ENCODE data around the gene OSBPL10.

Gene OSBPL10

DNA sequence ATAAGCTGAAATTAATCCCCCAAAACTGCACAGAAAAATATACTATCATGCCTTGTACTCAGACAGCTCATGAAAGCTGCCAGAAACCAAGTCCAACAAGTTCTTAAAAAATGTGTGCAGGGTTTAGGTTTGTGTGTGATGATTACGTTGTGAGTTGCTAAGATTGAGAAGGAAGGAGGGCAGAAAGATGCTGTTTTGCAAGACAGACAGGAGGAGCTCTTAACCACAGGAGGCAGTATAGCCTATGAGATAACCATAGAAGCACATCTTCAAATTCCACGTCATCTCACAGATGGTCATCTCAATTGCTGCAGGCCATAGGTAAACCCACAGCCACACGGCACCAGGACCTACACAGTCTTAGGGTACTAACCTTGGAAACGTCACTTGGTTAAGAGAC, 256.4 kb downstream of the OSBPL10 start:
- H3K4me3 ChIP-seq (ENCODE audit: low read depth, low read length): no peak overlapping the region
- DNase-seq: no peak
- H3K36me3 ChIP-seq: no peaks in the 10 kb centered on the region

GRCh38 chr3:31724116-31724515, 256.9 kb downstream of the OSBPL10 start:
- no peak for DNase-seq
- TF ChIP-seq CTCF (IDR thresholded peaks at IDR 0.05; ENCODE audit: low read depth, low read length): no peak

More for the DNA sequence above, 256.4 kb downstream of the OSBPL10 start:
- no peaks in the 10 kb centered on the region for H3K4me1 ChIP-seq
- H3K9me3 ChIP-seq: no peaks in the 10 kb centered on the region
- no peaks in the 10 kb centered on the region for H3K27me3 ChIP-seq
- peak; percentile 25; the same call in 1 of the 2 replicates for TF ChIP-seq CTCF (IDR thresholded peaks at IDR 0.05; ENCODE audit: low read depth, low read length)

GRCh38 chr3:31723701-31724100, 257.4 kb downstream of the OSBPL10 start:
- no peaks in the 10 kb centered on the region for H3K4me1 ChIP-seq
- no peaks in the 10 kb centered on the region for H3K27me3 ChIP-seq
- no peak for DNase-seq
- H3K36me3 ChIP-seq: no peaks in the 10 kb centered on the region
- TF ChIP-seq CTCF (IDR thresholded peaks at IDR 0.05; ENCODE audit: low read depth, low read length): no peak
- H3K9me3 ChIP-seq: no peaks in the 10 kb centered on the region
- no peak overlapping the region for H3K4me3 ChIP-seq (ENCODE audit: low read depth, low read length)

More at GRCh38 chr3:31724116-31724515, 256.9 kb downstream of the OSBPL10 start:
- Histone ChIP-seq H3K27me3 (no peaks in the 10 kb centered on the region), H3K4me1 (no peaks in the 10 kb centered on the region), H3K9me3 (no peaks in the 10 kb centered on the region), H3K36me3 (no peaks in the 10 kb centered on the region), H3K4me3 (ENCODE audit: low read depth, low read length) (no peak overlapping the region)

GRCh38 chr3:31721676-31722075, 259.4 kb downstream of the OSBPL10 start:
- Histone ChIP-seq H3K36me3 (no peaks in the 10 kb centered on the region), H3K4me3 (ENCODE audit: low read depth, low read length) (no peak overlapping the region), H3K27me3 (no peaks in the 10 kb centered on the region), H3K4me1 (no peaks in the 10 kb centered on the region), H3K9me3 (no peaks in the 10 kb centered on the region)
- DNase-seq: no peak
- TF ChIP-seq CTCF (IDR thresholded peaks at IDR 0.05; ENCODE audit: low read depth, low read length): no peak

DNA sequence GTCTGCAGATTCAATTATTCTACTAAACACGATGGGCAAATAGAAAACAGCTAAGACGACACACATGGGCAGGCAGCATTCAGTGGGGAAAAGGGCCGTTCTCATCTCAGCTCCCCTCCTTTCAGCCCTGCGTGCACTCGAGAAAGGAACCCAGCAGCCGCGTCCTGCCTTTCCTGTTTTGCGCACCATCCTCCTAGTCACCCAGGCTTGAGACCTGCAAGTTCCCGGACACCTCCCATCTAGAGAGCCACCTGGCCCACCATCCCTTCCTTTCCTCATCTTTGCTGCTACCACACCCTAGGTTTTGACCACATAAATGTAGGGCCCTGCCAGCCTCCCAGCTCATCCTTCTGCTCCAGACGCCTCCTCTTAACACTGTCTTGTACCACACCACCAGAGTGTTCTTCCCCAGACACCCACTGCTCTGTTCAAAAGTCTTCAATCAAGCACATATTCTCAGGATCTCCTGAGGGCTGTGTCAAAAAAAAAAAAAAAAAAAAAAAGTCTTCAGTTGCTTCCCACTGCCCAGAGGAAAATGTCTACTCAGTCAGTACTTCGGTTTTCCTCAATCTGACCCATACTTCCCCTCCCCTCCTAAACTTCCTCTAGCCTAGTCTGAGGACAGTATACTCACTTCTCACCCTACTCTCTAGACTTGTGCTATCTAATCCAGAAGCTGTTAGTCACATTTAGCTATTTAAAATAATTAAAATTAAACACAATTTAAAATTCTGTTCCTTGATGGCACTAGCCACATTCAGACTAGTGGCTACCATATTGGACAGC, 266.4 kb downstream of the OSBPL10 start:
- H3K4me1 ChIP-seq: no peaks in the 10 kb centered on the region
- no peaks in the 10 kb centered on the region for H3K36me3 ChIP-seq
- no peak overlapping the region for H3K4me3 ChIP-seq (ENCODE audit: low read depth, low read length)
- no peak for TF ChIP-seq CTCF (IDR thresholded peaks at IDR 0.05; ENCODE audit: low read depth, low read length)
- no peak for DNase-seq
- no peaks in the 10 kb centered on the region for H3K9me3 ChIP-seq
- H3K27me3 ChIP-seq: no peaks in the 10 kb centered on the region

DNA sequence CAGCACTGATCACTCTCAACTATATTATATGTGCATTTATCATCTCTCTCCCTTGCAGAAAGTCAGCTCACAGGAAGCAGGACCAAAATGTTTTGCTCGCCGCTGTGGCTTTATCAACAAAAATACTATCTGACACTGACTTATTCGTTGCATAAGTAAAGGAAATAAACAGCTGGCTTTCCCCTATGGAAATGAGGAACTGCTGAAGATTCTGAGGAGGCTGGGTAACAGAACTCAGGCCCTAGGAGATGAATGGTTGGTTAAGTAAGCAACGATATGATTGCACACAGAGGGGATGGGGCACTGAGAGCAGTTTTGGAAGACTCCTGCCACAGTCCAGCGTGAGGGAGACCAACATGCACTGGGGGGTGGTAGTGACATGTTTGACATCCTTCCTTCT, 267.2 kb downstream of the OSBPL10 start:
- Histone ChIP-seq H3K4me1 (no peaks in the 10 kb centered on the region), H3K36me3 (no peaks in the 10 kb centered on the region), H3K27me3 (no peaks in the 10 kb centered on the region), H3K4me3 (ENCODE audit: low read depth, low read length) (no peak overlapping the region), H3K9me3 (no peaks in the 10 kb centered on the region)
- no peak for DNase-seq
- no peak for TF ChIP-seq CTCF (IDR thresholded peaks at IDR 0.05; ENCODE audit: low read depth, low read length)

All from BE2C (cell line).